GM20000 (cell line): ENCODE results near the gene RANBP3L.

Experiments
- DNase-seq: peaks from one replicate; pipeline ENCODE4 v3.0.0; 2012; ENCODE audit warnings: low spot score
- CTCF ChIP-seq: IDR thresholded peaks from 2 replicates; pipeline ENCODE4 v1.5.1; 2012; ENCODE audit warnings: mild to moderate bottlenecking, control low read depth; ENCODE audit errors: extremely low read depth, missing control alignments

The RANBP3L gene

GRCh38 chr5:36251218-36251617 is 50.5 kb downstream of the RANBP3L start:
- DNase-seq: no peak
- no peak for TF ChIP-seq CTCF

GRCh38 chr5:36250427-36250826 is 51.3 kb downstream of the RANBP3L start:
- no peak for TF ChIP-seq CTCF
- DNase-seq: no peak

- DNase-seq: no peak
- TF ChIP-seq CTCF: no peak
These were observed 55.5 kb downstream of the RANBP3L start for GRCh38 chr5:36246036-36246800.

- DNase-seq: no peak
- no peak for TF ChIP-seq CTCF
These were observed 57.6 kb downstream of the RANBP3L start for GRCh38 chr5:36244076-36244475.

- TF ChIP-seq CTCF: no peak
- DNase-seq: no peak
These were observed 58.0 kb downstream of the RANBP3L start for GRCh38 chr5:36243653-36244052.

- TF ChIP-seq CTCF: no peak
- no peak for DNase-seq
These were observed 58.9 kb downstream of the RANBP3L start for GRCh38 chr5:36242534-36243485.
